Islet of Langerhans (tissue), 1 donor: ENCODE results near the gene EPHA10.
"Not testable (repeated sequence)": the region's sequence is repeated elsewhere in the genome, so short reads cannot be mapped to it uniquely, and the experiment has no call there.

ENCODE experiments used
- FAIRE-seq: peaks from one replicate; lab custom pipeline; 2011; peaks lifted over from hg19 to GRCh38; lab: Jason Lieb, UNC

The EPHA10 gene

GRCh38 chr1:37714226-37714625 lies 50.7 kb downstream of the EPHA10 start:
- no peak for FAIRE-seq

DNA sequence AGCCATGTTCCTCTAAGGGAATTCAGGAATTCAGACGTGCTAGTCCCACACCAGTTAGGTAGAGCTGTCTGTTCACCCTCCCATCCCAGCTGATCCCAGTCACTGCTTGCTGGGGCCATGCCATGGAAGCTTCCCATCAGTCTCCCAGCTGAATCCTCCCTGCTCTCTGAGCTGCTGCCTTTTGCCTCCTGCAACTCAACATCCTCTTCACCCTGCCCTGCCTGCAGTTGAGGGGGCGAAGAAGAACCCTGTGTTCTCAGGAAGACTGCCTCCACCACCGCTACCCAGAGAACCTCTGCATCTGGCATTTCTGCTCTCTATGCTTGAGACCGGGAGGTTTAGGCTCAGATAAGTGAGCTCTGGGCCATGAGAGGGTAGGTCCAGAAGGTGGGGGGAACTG lies 56.4 kb downstream of the EPHA10 start:
- FAIRE-seq = no peak

GRCh38 chr1:37705399-37705798 lies 59.5 kb downstream of the EPHA10 start:
- no peak for FAIRE-seq

- FAIRE-seq = no peak
These were observed 60.0 kb downstream of the EPHA10 start for GRCh38 chr1:37704966-37705365.

- no peak for FAIRE-seq
These were observed 61.9 kb downstream of the EPHA10 start for GRCh38 chr1:37703061-37703460.

GRCh38 chr1:37701051-37701450 lies 63.9 kb downstream of the EPHA10 start:
- FAIRE-seq = no peak

GRCh38 chr1:37699147-37699546 lies 65.8 kb downstream of the EPHA10 start:
- no peak for FAIRE-seq

GRCh38 chr1:37697737-37698136 lies 67.2 kb downstream of the EPHA10 start:
- no peak for FAIRE-seq

- FAIRE-seq = no peak
These were observed 67.8 kb downstream of the EPHA10 start for GRCh38 chr1:37697090-37697489.

- no peak for FAIRE-seq
These were observed 72.1 kb downstream of the EPHA10 start for GRCh38 chr1:37692834-37693175.

DNA sequence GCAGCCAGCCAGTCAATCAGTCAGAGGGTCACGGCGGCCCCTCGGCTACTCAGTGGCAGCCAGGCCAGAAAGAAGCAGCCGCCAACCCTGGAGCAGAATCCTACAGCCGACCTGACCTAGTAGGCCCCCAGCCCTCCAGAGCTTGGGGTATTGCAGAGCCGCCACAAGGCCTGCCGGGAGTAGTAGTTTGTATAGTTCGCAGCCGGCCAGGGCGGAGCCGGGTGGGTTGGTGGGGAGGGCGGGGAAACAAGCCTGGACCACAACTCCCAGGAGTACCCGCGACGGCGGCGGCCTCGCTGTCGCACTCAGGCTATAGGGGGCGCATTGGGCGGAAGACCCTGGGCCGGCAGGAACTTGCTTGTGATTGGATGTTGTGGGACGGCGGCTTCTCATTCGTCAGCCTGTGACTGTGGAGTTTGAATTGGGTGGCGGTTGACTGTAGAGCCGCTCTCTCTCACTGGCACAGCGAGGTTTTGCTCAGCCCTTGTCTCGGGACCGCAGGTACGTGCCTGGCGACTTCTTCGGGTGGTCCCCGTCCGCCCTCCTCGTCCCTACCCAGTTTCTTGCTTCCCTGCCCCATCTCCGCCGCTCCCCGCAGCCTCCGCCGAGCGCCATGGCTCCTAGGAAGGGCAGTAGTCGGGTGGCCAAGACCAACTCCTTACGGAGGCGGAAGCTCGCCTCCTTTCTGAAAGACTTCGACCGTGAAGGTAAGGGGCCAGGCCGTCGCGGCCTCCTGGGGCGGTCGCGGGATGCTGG lies 72.7 kb downstream of the EPHA10 start, which contains the start of gene CDCA8:
Gene CDCA8 (plus strand): TSS at position 439 of the 756 bp plus-strand sequence. CDS start 175 bp downstream, at position 614.
- FAIRE-seq = no peak

DNA sequence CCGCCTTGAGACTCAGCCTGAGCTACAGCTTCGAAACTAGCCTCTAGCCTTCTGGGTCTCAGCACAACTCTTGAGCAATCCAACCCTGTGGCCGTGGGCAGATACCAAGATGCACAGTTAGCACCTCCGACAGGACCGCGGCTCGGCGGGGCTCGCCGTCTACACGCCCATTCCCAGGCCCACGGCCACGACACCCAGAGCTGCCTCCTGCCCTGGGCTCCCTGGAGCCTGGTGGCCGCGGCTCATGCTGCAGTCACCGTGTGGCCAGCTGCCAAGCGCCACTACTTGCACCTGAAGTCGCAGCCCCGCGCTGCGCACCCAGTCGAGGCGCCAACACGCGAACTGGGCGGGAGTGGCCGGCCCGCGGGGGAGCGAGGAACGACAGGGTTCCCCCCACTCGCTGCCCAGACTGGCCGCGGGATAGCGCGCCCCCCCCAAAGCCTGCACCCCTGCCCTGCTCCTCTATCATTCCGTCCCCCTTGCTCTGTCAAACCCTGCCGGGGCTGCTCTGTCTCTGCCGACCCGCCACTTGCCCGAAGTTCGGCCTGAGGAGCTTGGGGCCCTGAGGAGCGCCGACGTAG lies 73.3 kb downstream of the EPHA10 start:
- FAIRE-seq = no peak

GRCh38 chr1:37688926-37689325 lies 76.0 kb downstream of the EPHA10 start:
- FAIRE-seq = no peak

DNA sequence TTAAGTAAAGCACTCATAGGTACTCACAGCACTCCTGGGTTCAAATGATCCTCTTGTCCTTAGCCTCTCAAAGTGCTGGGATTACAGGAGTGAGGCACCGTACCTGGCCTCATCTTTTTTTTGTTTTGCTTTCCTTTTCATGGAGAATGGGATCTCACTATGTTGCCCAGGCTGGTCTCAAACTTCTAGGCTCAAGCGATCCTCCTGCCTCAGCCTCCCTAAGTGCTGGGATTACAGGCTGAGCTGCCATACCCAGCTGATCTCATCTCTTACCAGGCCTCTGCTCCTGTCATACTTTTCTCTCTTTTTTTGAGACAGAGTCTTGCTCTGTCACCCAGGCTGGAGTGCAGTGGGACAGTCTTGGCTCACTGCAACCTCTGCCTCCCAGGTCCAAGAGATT lies 77.2 kb downstream of the EPHA10 start:
- not testable (repeated sequence) for FAIRE-seq

DNA sequence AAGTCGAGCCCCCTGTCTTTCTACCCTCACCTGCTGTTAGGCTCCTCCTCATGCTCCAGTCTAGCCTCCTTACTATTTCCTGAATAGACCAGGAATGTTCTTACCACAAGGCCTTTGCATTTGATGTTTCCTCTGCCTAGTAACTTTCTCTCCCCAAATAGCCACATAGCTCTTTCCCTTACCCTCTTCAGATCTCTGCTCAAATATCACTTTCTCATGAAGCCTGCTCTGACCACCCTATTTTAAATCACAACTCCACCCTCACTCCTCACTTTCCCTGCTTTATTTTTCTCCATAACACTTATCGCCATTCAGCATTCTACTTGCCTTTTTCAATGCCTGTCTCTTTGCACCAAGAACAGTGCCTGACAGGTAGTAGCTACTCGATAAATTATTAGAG lies 79.2 kb downstream of the EPHA10 start:
- no peak for FAIRE-seq

DNA sequence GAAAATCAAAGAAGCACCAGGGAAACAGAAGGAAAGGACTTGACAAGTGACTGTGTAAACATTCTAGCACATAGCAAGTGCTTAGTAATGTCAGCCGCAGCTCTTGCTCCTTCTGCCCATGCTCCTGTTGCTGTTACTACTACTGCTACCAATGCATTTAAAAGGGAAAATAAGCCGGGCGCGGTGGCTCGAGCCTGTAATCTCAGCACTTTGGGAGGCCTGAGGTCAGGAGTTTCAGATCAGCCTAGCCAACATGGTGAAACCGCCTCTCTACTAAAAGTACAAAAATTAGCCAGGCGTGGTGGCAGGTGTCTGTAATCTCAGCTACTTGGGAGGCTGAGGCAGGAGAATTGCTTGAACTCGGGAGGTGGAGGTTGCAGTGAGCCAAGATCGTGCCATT lies 80.7 kb downstream of the EPHA10 start:
- not testable (repeated sequence) for FAIRE-seq

- peak; percentile 94 for FAIRE-seq
These were observed 82.5 kb downstream of the EPHA10 start for GRCh38 chr1:37682334-37682987.

DNA sequence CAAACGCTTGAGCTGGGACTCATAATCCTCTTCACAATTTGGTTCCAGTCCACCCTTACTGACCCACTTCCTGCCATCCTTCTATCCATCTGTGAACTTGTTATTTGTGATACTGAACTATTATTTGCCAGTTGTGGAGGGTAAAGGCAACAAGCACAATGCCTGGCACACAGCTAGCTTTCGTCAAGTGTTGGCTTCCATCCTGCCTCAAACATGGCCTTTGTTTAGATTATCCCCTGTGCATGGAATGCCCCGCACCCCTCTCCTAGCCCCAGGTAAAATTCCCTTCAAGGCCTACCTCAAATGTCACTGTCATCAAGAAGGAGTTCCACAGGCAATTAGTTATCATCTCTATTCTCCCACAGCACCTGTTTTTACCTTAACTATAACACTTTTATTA lies 84.0 kb downstream of the EPHA10 start:
- no peak for FAIRE-seq

DNA sequence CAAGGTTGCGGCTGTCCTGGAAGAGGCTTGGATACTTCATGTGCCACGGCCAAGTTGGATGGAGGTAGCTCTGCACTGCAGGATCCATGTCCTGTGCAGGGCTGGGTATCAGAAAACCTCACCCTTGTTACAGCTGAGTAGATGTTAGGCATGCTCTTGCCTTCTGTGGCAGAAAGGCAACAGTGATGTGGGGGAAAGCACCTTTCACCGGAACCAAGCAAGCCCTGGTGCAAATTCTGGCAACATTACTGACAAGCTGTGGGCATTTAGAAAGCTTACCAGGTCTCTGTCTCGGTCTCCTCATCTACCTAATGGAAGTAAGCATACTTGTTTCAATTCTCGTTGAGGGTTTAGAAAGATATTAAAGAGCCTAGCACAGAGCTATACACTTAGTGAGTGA lies 87.1 kb downstream of the EPHA10 start:
- FAIRE-seq = no peak

GRCh38 chr1:37677143-37677439 lies 87.8 kb downstream of the EPHA10 start:
- no peak for FAIRE-seq

DNA sequence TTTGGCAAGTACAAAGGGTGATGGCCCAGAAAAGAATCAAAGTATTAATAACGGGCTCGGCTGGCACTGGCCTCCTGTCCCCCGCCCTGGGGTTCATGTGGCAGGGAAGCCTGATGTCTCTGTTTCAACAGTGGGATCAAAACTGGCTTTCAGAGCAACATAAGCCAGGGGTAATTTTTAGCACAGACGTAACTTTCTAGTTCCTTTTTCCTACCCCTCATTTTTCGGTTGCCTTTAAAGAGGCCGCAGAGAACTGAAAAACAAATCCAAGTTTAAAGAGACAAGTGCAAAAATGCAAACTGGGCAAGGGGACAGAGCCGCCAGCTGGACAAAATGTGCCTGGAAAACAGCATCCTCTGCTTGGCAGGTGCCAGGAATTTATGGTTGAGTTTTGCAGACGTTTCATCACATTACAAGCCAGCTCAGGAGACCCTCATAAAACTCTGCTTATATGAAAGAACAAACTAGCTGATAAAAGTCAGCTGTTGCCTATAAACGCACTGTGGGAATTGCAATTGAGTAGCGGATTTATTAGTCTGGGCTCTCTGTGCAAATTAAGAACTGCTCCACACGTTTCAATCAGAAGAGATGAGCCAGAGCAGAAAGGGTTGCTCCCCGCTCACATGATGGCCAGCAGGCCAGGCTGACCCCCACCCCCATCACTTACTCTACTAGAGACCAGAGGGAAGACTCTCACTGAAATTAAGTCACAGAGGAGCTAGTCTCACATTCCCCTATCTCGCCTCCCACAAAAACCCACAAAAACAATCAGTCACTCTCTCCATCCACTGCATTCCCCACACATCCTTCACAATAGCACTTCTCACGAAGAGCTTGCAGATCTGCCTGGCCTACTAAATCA lies 88.4 kb downstream of the EPHA10 start:
- FAIRE-seq = no peak

DNA sequence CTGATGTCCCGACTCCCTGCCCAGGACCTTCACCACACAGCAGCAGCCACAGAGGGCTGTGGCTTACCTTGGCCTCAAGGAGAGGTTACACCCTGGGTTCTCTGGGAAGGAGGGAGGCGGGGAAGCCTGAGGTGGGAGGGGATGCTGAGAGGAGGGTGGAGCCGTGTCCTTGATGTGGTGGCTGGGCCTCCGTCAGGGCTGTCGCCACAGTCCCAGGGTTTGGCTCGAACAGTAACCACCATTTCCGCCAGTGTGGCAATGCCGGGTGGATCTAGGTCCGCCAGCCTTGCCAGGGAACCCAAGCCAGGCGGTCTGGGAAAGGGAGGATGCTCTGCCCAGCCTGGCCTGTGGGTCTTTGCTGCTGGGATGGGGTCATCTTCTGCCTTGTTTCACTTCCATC lies 91.0 kb downstream of the EPHA10 start:
- FAIRE-seq = no peak
